ENCODE results near the gene ERCC8. TPM values are rescaled to one million over a fixed set of nuclear protein-coding genes. Genes with fewer than 3 reads are reported as not detected.

Gene ERCC8
- total and polyA plus RNA-seq, 2 experiments from 2014 or later = 21.6 to 53.9 TPM

- TF ChIP-seq ZNF462 (CRISPR knock-in tag; IDR thresholded peaks at IDR 0.05) = no peak
Observed at GRCh38 chr5:60958088-60958487, 13.2 kb upstream of the ERCC8 start (continued).

- Histone ChIP-seq H3K79me2 (replicated peaks; ENCODE audit: insufficient read depth) (peaks cover 73% of the 10 kb centered on the region), H3K27ac (ENCODE audit: low read depth) (no peak overlapping the region), H4K20me1 (replicated peaks; ENCODE audit: insufficient read depth) (peaks cover 10% of the 10 kb centered on the region; the same call in 1 of the 2 replicates), H3K27me3 (ENCODE audit: insufficient read depth) (no peaks in the 10 kb centered on the region), H3F3A (replicated peaks; ENCODE audit: low read depth) (no peaks in the 10 kb centered on the region), H3K36me3 (ENCODE audit: insufficient read depth) (no peaks in the 10 kb centered on the region), H3K4me3 (no peak overlapping the region), H2AFZ (no peak overlapping the region), H3K4me1 (ENCODE audit: insufficient read depth) (no peaks in the 10 kb centered on the region), H3K4me2 (no peak overlapping the region), H3K9me2 (ENCODE audit: insufficient read depth) (no peaks in the 10 kb centered on the region)
- Mint-ChIP-seq H3K4me1 (no peaks in the 10 kb centered on the region; the same call in 2 of the 3 replicates), H3K27me3 (ENCODE audit: insufficient read depth, low read depth, poor library complexity) (no peaks in the 10 kb centered on the region), H3K4me3 (no peak overlapping the region), H3K36me3 (ENCODE audit: low read depth) (peaks cover 10% of the 10 kb centered on the region; the same call in 1 of the 3 replicates), H3K9me3 (peaks cover 16% of the 10 kb centered on the region; the same call in 1 of the 3 replicates), H3K27ac (no peak overlapping the region)
- ATAC-seq (no peak), DNase-seq (ENCODE audit: low spot score) (no peak)
- TF ChIP-seq STAT1 (IDR thresholded peaks at IDR 0.05; ENCODE audit: unreplicated experiment) = no peak
Observed at GRCh38 chr5:60955239-60955638, 10.4 kb upstream of the ERCC8 start.

- peaks cover 9% of the 10 kb centered on the region; the same call in 2 of the 3 replicates for H3K36me3 Mint-ChIP-seq (ENCODE audit: low read depth)
- Histone ChIP-seq H4K20me1 (replicated peaks; ENCODE audit: insufficient read depth) (0 out of 2 replicates have a peak, but pooled peaks cover 7% of the 10 kb centered on the region), H3K4me2 (no peak overlapping the region), H3K4me1 (ENCODE audit: insufficient read depth) (no peaks in the 10 kb centered on the region; the same call in none of the 2 replicates), H3K27me3 (ENCODE audit: insufficient read depth) (peaks cover 10% of the 10 kb centered on the region; the same call in 1 of the 2 replicates), H3K79me2 (replicated peaks; ENCODE audit: insufficient read depth) (peaks cover 84% of the 10 kb centered on the region), H3K9me2 (ENCODE audit: insufficient read depth) (no peaks in the 10 kb centered on the region), H3K4me3 (no peak overlapping the region), H3K27ac (ENCODE audit: low read depth) (no peak overlapping the region), H3F3A (replicated peaks; ENCODE audit: low read depth) (no peaks in the 10 kb centered on the region), H3K36me3 (ENCODE audit: insufficient read depth) (no peaks in the 10 kb centered on the region), H2AFZ (no peak overlapping the region)
- H3K27ac Mint-ChIP-seq = no peak overlapping the region
- peaks cover 5% of the 10 kb centered on the region for H3K27me3 Mint-ChIP-seq (ENCODE audit: insufficient read depth, low read depth, poor library complexity)
- H3K4me3 Mint-ChIP-seq = no peak overlapping the region
- H3K4me1 Mint-ChIP-seq = peaks cover 2% of the 10 kb centered on the region; the same call in 1 of the 3 replicates
- no peak for TF ChIP-seq POLR2AphosphoS5 (IDR thresholded peaks at IDR 0.05; ENCODE audit: low read depth)
- TF ChIP-seq CREB1 (CRISPR knock-in tag; IDR thresholded peaks at IDR 0.05; ENCODE audit: low read depth) = no peak
- H3K9me3 Mint-ChIP-seq = no peaks in the 10 kb centered on the region
- no peak for ATAC-seq
- DNase-seq (ENCODE audit: low spot score) = no peak
Observed at GRCh38 chr5:60948738-60949137, 3.9 kb upstream of the ERCC8 start.

Measured in GM23338 (cell line).